NCI-H1105 (cell line): Measurements from ENCODE around the gene RAD51B.

ENCODE experiments used
- DNase-seq: peaks from one replicate; lab custom pipeline; 2025; lab: John Stamatoyannopoulos, UW

RAD51B gene

DNA sequence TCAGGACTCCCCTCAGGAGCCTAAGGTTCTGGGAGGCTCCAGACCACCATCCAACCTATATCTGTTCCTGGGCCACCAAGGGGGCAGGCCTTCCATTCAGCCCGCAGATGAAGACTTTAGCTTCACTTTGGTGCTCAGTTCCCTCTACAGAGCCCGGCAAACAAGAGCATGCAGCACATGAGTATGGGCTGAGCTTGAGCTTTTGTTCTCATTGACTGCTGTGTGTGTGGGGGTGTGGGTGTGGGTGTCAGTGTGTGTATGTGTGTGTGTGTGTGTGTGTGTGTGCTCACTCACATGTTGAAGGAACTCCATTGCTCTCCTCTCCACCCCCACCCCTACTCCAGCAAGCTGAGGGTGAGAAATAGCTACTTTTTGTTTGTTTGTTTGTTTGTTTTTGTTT lies 754.1 kb downstream of the RAD51B start:
- DNase-seq, result no peak

DNA sequence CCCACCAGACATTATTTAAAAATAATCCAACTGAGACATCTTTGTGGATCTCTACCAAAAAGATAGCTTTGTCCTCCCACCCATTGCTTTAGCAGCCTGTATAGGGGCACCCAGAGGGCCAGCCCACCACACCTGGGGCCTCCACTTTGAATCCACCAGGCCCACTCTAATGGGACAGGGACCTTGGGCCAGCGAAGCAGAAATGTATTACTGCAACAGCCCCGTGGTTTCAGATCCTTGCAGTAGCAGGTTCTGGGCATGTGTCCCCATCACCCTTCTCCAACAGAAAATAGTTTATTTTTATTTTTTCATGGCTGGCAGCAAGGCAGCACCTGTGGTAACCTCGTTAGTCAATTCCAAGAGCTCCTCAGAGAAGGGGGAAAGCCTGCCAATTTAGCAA lies 754.9 kb downstream of the RAD51B start:
- no peak for DNase-seq

DNA sequence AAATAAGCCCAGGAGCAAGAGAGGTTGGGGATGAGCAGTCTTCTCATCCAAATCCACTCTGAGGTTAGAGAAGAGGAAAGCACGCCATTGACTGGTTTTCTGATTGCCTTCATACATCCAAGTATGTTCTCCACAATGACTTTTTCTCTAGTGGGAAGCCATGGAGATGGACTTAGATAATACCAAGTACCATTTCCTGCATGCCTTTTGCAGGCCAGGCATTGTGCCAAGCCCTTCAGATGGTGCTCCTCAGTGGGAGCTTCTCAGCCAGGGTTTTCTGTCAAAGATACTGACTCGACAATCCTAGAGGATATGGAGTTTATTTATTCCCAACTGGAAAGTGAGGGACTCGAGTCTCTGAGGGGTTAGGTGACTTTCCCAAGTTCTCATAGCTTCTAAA lies 755.3 kb downstream of the RAD51B start:
- DNase-seq, result no peak

DNA sequence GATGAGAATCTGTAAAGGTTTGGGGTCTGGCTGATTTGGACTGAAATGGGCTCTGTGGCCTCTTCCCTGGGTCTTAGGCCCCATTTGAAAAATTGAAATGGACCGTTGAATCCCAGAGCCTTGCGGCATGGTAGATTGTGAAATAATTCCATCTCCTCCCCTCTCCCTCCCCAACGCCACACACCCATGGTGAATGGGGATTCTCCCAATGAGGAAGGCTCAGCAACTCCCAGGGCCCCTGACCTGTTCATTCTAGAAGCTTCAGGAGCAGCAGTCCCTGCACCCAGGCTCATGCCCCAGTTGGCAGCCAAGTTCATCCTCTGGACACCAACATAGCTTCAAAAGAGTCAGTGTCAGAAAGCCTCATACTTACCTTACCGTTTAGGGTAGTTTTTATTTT lies 755.8 kb downstream of the RAD51B start:
- no peak for DNase-seq

DNA sequence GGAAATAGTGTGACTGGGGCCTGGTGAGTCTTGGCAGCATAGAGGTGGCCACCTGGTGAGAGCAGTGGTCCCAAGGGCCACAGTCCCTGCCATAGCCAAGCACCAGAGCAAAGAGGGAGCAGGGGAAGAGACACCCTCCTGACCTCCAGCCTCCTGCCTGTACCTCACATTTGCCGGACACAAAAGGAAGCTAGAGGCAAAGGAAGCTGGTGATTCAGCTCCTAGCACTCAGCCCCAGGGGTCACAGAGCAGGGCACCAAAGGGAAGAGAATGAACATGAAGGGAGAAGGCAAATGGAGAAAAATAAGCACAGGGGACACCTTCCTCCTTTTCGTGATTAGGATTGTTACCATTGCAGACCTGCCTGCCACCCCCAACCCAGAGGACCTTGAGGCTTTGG lies 756.5 kb downstream of the RAD51B start:
- no peak for DNase-seq

DNA sequence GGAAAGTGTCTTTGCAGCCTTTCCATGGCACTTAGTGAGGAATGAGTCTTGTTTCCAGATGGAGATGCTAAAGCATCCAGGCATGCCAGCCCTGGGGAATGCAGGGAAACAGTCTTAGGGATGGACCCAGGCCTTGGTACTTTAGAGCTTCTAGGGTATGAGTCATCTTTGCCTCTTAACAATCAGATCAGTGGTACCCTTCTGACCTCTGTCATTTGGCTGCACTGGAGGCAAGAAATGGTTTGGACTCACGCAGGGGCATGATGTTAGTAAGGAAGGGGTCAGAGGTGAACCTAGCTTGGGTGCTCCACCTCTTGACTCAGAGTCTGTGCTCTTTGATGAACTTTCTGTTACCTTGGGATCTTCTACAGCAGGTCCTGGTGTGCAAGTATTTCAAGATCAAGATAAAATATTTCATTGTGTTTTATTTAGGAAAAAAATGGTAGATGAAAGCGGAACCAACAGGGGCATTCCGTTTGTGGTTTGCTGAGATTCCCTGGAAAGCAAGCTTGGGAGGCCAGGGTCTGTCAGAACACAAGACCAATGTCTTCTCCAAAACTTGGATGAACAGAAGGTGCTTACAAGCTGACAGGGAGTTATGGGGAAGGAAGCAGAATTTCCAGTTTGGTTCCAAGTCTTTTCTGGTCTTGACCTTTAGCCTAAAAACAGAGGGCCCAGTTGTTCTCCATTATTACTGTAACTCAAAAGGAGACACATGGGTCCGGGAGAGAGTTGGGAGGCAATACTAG lies 757.1 kb downstream of the RAD51B start:
- DNase-seq, result no peak

DNA sequence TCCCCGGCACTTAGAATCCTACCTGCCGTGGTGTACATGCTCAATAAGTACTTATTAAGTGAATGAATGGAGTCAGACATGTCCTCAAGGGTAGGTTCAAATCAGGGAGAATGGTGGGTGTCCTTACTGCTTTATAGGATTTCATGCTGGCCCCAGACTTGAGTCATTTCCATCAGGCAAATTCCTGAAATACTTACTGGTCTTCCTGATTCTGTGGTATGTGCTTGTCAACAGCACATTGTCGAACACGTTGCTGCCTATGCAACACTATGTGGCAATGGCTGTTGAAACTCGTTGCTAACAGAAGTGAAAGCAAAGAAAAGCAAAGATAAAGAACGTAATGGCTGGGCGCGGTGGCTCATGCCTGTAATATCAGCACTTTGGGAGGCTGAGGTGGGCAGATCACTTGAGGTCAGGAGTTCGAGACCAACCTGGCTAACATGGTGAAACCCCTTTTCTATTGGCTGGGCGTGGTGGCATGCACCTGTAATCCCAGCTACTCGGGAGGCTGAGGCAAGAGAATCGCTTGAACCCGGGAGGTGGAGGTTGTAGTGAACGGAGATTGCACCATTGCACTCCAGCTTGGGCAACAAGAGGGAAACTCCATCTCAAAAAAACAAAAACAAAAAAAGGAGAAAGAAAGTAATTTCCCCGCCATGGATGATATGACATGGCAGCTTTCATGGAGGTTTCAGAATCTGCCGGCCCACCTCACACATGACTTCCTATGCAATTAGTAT lies 758.4 kb downstream of the RAD51B start:
- no peak for DNase-seq

DNA sequence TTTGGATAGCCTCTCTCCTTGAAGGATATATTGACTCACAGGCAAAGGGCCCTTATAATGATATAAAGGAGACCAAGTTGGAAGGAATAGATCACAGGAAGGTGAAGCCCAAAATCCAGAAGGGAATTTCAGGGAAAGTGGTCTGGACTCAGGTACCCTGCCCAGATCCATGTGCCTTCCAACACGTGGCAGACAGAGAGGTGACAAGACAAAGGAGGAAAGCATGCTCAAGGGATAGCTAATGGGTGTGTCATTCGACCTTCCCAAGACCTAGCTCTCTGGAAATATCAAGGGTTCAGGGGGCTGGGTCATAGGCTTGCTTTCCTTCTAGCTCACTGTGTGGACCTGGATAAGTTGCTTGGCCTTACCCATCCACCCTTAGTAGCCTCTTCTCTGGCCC lies 759.0 kb downstream of the RAD51B start:
- no peak for DNase-seq

DNA sequence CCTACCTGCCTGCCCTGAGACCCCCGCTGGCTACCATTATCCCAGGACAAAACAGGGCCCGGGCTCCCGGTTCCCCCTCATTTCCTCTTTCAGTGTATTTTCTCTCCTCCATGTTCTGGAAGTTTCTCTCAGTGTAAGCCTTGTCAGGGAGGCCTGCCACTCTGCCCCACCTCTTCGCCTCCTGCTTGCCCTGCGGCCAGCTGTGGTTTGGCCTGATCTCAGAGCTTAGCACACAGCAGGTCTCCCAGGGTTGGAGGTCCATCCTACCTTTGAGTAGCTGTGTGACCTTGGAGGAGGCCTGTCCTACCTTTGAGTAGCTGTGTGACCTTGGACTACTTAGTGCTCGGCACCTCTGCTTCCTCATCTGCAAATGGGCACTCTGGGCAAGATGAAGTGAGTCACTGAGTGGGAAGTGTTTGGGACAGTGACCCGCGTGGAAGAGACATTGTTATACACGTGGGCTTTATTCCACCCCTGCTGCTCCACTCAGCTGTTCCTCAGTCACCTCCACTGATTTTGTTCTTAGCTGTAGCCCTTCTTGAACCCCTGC lies 760.6 kb downstream of the RAD51B start:
- no peak for DNase-seq

DNA sequence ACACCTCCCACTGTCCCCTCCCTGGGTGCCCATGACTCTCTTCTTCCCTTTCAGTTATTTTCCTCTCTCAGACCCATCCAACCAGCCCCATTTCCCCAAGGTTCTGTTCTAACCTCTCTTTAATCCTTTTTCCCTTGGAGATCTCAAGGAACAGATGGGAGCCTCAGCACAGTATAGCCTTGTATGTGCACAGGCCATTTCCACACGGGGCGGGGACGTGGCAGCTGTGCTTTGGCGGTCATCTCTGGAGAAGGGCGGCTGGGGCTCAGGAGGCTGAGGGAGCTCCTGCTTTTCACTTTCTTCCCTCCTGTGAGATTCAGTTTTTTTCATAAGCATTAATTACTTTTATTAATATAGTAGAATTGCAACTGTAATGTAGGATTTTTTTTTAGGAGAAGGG lies 761.1 kb downstream of the RAD51B start:
- no peak for DNase-seq

DNA sequence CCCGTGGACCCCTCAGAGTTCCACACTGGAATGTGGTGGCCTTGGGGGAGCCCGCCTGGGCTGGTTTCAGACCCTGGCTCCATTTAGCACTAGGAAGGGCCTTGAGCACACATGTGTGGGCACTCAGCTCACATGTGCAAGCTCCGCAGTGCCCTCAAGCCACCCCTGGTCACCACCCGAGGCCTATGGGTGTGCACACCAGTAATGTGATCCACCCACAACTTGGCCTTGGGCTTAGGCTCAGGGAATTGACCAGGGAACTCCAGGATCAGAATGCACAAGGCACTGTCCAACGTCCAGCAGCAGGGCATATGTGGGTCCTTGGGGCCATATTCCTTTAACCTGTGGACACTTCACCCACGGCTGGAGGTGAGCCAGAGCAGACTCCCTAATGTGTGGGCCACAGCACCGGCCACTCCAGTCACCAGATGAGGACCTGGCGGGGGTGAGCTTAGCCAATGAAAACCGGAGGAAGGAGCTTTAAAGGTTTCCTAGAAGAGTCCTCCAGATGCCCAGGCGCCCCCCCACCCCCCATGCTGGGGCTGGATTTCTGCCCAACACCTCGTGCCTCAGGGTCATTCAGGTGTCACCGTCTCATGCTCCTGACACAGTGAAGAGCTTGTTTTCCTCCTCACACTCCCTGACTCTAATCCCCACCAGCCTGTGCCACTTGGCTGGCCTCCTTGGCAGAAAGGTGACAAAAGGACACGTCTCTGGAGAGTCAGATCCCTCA lies 764.1 kb downstream of the RAD51B start:
- no peak for DNase-seq

DNA sequence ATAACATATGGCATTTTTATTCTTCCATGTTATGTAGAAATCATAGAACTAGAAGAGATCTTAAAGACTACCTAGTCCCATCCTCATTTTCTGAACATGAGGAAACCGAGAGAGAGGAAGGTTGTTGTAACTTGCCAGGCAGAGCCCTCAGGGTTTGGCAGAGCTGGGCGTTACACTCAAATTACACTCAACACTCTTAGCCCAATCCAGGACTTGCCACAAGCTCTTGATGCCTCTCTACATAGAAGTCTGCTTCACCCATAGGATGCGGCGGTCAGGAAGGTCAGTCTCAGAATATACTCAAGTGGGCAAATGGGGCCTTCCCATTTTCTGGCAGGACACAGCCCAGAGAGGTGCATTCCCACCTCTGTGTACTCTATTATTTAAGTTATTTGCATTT lies 765.2 kb downstream of the RAD51B start:
- no peak for DNase-seq

DNA sequence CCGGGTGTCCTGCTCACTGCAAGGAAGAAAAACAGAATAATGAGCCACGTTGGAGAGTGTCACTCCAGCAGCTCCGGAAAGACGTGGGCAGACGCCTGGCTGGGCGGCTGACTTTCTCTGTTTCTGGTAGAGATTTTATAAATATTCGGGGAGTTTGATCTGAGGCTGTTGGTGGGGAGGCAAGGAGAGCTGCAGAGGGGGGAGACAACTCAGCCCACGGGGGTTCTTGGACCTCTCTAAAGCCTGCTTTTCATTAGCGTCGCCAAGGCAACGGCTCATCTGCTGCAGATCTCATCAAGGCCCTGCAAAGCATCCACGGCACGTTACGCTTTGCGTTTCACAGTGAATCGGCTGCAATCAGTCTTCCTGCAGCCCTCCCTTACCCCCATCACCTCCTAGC lies 766.1 kb downstream of the RAD51B start:
- DNase-seq, result no peak

DNA sequence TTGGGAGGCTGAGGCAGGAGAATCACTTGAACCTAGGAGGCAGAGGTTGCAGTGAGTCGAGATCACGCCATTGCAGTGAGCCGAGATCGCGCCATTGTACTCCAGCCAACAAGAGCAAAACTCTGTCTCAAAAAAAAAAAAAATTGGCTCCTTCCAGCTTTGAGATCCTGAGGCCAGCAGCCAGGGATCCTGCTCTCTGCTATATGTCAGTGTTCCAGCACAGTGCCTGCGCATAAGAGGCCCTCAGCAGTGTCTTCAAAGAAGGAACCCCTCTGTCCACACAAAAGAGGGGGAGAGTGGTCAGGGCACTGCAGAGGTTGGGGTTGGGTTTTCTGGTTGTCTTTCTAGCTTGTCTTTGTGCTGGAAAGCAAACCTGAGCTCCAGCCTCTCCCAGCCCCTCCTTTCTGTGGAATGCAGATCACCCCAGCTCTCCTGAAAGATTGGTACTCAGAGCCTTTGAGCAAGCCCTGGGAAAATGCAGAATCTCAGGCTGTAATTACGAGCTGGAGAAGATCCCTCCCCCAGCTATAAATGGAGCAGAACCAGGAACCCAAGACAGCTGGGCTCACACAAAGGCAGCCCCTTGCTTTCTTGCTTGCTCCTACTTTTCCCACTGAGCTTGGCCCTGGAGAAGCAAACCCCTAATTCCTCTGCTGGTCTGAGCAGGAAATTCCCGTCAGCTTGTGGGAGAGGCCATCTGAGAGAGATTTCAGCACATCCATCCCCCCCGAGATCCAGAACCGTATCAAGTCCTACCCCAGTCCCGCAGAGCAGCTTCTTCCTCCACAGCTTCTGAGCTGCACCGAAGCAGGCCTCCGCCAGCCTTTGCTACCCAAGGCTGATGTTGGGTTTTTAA lies 767.5 kb downstream of the RAD51B start:
- DNase-seq, result no peak

DNA sequence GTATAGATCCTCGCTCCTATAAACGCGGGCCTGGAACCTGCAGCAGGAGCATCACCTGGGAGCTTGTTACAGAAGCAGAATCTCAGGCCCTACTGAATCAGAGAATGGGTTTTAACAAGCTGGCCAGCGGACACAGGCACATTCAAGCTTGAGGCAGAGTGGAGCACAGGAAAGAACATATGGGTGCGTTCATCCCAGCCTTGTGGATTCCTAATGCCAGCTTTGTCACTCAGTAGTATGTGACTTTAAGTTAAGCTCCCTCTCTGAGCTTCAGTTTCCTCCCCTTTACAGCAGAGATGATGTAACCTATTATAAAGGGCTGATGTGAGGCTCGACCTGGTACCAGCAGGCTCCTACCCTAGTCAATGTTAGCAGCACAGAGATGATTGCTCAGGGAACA lies 768.4 kb downstream of the RAD51B start:
- no peak for DNase-seq

DNA sequence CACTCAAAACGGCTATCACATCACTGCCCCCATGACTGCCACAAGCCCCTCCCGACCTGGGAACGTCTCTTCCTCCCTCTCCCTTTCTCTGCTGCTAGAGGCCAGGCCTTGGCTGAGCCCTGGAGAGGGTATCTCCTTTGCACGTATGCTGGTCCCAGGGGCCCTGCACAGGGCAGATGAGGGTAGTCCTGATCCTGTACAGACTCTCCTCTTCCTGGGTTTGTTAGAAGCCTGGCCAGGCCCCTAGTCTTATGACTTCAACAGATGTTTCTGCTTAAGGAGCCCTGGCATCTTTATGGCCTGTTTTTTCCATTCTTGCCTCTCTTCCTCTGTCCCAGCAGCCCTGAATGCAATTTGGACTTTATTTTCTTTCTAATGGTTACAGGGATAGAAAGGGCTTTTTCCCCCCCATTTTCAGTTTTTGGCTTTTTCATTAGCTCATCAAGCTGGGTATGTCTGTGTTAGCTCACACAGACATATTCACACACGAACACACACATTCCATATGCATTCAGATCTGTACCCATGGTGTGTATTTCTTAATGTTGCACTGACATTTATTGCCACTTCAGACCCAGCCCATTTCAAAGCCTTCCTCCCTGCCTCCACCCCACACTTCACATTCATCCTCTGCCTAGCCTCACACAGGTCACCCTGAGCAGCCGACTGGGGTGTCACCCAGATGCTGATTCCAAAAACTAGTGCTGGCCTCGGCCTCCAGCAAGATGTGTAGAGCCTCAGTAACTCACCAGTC lies 770.0 kb downstream of the RAD51B start:
- DNase-seq, result no peak

DNA sequence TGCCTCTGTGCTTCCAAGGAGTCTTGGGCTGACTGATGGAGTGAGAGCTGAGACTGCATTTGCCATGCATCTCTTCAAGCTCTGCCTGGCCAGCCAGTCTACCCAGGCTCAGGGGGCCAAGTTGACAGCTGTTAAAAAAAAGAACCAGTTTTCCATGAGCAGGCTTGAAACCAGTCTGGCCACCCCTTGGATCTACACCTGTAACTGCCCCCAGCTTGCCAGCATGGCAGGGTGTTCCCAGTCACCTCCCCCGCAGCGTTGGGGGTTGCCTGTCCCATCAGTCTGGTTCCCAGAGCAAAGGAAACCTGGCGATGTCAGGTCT lies 770.6 kb downstream of the RAD51B start:
- no peak for DNase-seq

DNA sequence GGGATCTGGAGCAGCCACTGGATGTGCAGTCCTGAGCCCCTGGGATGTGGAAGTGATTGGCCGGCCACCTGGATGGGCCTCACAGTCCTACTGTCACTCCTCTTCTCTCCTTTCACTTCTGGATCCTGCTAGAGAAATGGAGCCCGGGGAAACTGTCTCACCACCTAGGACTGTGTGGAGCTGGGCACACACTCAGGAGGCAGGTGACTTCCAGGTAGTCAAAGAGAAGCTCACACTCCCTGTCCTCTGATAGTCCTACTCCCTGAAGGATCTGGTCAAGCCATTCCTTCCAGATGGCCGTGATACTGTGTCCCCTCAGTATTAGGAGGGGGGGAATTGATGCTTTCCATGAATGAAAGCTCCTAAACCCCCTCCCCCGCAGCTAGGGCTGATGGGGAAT lies 772.2 kb downstream of the RAD51B start:
- DNase-seq, result no peak

DNA sequence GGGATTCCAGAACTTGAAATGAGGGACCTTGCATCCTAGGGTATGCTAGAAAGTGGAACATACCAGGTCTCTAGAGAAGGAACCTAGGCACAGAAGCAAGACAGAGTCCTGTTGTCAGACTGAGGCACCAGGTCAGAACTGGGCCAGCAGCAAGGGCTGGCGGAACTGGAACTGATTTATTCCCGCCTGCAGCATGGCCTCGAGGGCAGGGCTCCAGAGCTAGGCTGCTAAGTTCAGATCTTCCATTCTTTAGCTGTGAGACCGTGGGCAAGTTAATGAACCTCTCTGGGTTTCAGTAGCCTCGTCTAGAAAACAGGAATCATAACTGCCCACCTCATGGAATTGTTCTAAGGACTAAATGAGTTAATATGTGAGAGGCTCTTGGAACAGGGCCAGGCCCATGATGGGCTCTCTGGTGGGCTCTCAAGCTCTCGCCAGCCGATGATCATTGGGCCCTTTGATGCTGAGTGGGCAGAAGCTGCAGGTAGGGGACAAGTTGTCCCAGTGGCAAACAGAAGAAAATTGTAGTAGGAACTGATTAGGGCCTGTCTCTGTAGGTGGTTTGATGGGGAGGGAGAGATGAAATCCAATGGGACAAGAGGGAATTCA lies 773.5 kb downstream of the RAD51B start:
- DNase-seq, result no peak

DNA sequence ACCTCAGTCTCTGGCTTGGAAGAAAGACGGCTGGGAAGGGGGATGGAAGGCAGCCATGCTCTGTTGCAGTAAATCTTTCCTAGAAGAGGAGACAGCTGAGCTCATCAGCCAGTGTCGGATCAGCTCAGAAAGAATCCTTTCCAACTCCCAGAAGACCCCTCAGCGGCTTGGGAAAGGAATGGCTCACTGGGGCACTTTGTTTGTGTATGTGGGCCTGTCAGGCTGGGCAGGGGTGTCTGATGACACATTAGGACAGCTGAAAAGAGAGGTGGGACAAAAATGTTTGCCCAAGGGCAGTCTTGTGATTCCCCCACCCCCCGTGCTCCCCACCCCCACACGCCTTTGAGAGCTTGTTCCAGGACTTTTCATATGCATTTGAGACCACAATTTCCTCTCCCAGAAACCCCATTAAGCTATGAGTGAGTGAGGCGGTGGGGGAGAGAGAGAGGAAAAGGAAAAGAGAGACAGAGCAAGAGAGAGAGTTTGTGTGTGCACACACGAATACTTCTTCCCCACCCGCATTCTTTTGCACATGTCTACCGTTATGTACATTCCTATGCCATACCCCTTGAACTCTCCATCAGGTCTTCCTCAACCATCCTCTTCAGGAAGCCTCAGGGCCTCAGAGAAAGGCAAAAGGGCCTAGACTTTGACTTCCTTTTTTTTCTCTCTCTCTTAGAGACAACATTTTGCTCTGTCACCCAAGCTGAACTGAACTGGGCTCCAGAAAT lies 774.4 kb downstream of the RAD51B start:
- no peak for DNase-seq
